Activated T-helper 1 cell treated with Interleukin-2 at 50 U/mL for 16 hours (primary cell): ENCODE data around the gene ZNF32.
"Not testable (repeated sequence)": the region's sequence is repeated elsewhere in the genome, so short reads cannot be mapped to it uniquely, and the experiment has no call there.

ENCODE experiments used
- DNase-seq: peaks from one replicate; pipeline ENCODE4 v3.0.0-alpha.2; 2020; ENCODE audit warnings: low read depth

The ZNF32 gene

GRCh38 chr10:43627942-43628341 is 20.7 kb downstream of the ZNF32 start:
- no peak for DNase-seq

GRCh38 chr10:43623351-43623750 is 25.3 kb downstream of the ZNF32 start:
- no peak for DNase-seq

DNA sequence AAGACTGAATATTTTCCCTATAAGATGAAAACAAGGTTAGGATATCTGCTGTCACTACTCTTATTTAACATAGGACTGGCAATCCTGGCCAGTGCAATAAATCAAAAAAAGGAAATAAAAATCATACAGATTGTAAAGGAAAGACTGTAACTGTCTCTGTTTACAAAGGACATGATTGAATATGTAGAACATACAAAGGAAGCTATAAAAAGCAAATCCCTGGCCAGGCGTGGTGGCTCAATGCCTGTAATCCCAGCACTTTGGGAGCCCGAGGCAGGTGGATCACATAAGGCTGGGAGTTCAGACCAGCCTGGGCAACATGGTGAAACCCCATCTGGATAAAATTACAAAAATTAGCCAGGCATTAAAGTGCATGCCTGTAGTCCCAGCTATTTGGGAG is 26.6 kb downstream of the ZNF32 start:
- no peak for DNase-seq

- no peak for DNase-seq
Observed at GRCh38 chr10:43619368-43619767, 29.3 kb downstream of the ZNF32 start.

- no peak for DNase-seq
Observed at GRCh38 chr10:43616697-43617370, 31.8 kb downstream of the ZNF32 start.

- DNase-seq: no peak
Observed at GRCh38 chr10:43610636-43611035, 38.0 kb downstream of the ZNF32 start.

GRCh38 chr10:43607199-43607573 is 41.5 kb downstream of the ZNF32 start:
- no peak for DNase-seq

DNA sequence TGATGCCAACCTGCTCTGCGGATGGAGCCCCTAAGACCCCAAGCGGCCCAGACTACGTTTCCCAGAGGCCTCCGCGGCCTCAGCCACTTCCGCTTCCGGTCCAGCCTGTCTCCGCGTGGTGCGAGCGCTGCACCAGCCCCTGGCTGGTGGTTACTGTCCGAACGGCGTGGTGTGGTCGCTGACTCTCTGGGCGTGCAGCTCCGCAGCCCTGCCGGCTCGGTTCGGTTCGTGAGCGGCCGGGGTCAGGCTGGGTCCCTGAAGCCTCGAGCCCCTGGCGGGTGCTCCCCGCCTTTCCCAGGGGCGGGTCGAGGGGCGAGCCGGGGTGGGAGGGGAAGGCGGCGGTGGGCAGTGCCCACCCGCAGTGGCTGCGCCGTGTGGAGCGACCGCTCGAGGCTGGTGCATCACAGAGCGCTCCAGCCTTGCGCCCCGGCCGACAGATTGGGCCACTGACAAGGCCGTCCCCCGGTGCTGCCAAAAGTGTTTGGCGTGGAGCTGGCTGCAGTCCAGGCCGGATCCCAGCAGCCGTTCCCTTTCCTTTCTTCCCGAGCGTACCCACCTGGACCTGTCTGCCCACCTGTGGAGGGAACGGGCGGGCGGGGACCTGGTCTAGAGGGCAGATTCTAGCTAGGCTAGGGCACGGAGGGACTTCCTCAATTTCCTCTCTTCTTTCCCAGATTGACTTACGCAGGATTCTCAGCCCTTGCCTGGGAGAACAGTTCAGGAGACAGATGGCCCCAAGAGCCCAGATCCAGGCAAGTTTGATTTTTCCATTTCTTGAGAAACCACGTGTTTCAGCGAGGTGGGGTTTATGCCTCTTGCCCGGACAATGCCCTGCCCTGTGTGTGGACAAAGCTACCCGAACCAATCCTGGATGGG is 42.1 kb downstream of the ZNF32 start, which contains the start of gene ZNF485:
ZNF485 (plus strand) TSS at position 116 of the 876 bp plus-strand sequence; CDS start at position 729, 613 bp downstream.
- peak; percentile 41 for DNase-seq

GRCh38 chr10:43605850-43606322 is 42.8 kb downstream of the ZNF32 start:
- no peak for DNase-seq

DNA sequence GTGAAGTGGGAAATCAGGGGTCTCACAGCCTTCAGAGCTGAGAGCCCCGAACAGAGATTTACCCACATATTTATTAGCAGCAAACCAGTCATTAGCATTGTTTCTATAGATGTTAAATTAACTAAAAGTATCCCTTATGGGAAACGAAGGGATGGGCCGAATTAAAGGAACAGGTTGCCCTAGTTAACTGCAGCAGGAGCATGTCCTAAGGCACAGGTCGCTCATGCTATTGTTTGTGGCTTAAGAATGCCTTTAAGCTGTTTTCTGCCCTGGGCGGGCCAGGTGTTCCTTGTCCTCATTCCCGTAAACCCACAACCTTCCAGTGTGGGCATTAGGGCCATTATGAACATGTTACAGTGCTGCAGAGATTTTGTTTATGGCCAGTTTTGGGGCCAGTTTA is 47.1 kb downstream of the ZNF32 start:
- not testable (repeated sequence) for DNase-seq

GRCh38 chr10:43599333-43599732 is 49.3 kb downstream of the ZNF32 start:
- DNase-seq: no peak

GRCh38 chr10:43598446-43598845 is 50.2 kb downstream of the ZNF32 start:
- DNase-seq: no peak

DNA sequence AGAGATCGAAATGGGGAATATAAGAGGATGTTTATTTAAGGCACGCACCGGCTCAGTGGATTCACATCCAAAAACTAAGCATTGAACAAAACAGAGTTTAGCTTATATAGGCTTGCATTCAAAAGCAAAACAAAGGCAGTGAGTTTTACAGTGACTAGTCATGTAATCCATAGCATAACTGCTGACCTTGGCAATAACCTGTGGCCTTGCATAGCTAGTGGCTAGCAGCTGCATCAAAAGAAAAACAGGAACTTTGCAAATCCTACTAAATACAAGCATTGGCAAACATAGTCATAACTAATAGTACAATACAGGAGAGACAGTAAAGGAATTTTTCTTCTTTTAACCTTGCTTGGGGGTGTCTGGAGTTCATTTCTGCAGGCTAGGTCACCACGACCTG is 52.1 kb downstream of the ZNF32 start:
- DNase-seq: no peak

DNA sequence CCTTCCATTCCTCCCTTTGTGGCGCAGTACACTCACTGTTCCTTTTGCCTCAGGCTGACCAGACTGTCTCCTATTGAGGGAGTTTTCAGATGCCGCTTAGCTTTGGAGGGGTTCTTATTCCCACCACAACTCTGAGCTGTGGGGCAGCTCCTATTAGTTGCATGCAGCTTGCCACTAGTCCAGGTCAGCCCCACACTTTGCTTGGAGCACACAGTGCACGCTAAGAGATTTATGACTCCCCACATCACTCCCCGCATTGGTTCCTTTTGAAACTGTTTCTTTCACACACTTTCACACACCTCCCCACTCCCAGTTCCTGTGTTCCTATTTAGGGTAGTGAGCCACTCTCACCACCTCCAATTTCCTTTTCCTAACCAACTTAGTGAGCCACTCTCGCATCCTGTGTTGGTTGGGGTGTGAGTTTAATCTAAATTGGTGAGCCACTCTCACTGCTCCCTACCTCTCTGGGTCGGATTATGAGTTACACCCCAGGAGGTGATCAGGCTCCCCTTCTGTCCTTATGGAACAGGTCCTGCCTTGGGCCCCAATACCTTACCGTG is 52.9 kb downstream of the ZNF32 start:
- DNase-seq: no peak

DNA sequence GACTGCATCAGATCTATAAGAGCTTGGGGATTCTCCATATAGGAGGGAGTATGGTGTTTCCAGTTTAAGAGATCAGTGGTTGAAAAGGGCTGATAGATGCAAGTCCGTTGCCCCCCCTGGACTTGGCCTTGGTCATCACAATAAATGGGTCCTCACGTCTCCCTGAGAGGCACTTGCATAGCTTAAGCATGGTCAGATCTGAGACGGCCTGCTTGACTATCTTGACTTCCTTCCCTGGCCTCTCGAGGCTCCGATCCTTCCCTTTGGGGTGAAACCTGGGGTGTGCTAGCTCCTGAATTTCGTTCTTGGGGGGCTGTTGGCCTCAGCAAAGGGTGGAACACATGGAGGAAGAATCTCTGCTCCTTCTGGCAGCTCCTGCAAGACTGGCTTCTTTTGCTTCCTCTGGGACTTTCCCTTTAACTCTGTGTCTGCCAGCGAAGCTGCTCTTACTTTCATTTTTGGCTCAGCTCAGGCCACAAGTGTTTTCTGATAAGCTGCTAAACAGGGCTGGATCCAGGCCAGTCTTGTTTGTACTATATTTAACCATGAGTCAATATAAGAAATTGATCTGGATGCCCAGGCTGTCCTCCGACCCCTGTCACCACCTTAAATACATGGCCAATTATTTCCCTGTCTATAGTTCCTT is 53.6 kb downstream of the ZNF32 start:
- DNase-seq: no peak
